T-cell (primary cell): ENCODE results near the gene CD55. TPM values are rescaled to one million over a fixed set of nuclear protein-coding genes. Genes with fewer than 3 reads are reported as not detected.
A peak's percentile ranks its signal among the peaks of the same experiment; 100 is the strongest.
"Not testable (repeated sequence)": the region's sequence is repeated elsewhere in the genome, so short reads cannot be mapped to it uniquely, and the experiment has no call there.

Experiments used
- ATAC-seq, 4 experiments: fragments of 200-7000 bp in 3 of 4; fragments of 150-1000 bp in 1 of 4; cut with Tn5 transposase; replicated peaks in 1 of 4; 1 replicate in 3 of 4; 2 replicates in 1 of 4; pipeline ENCODE4 v1.10.0; 2021; ENCODE audit warnings: moderate library complexity in 3 of 4, mild to moderate bottlenecking in 2 of 4, moderate number of reproducible peaks in 1 of 4
- CTCF ChIA-PET, 2 donors: fragments of 300-600 bp; sonication (Branson Sonifier 250); formaldehyde crosslinking; loops; one replicate each; lab custom pipeline; 2022; ENCODE audit warnings: antibody characterized with exemption in 2 of 2; lab: Charles Lee
- POLR2A ChIA-PET, 2 donors: fragments of 300-600 bp; sonication (Branson Sonifier 250); formaldehyde crosslinking; loops; one replicate each; lab custom pipeline; 2022; ENCODE audit warnings: antibody characterized with exemption in 2 of 2; lab: Charles Lee
- DNase-seq, 35 experiments: peaks; one replicate each; pipeline versions ENCODE4 v3.0.0 to v3.0.0-alpha.2; 2013 to 2023
- H3K27ac ChIP-seq: one replicate; pipeline ENCODE4 v1.5.1; 2013; ENCODE audit warnings: low read length
- H3K27me3 ChIP-seq, 2 experiments: replicated peaks in 1 of 2; 1 replicate in 1 of 2; 2 replicates in 1 of 2; pipeline versions ENCODE4 v1.6.1 to v1.7.0; 2013; ENCODE audit warnings: low read length in 1 of 2, mixed read lengths in 1 of 2; ENCODE audit not compliant: control insufficient read depth in 2 of 2, insufficient read depth in 2 of 2; ENCODE audit errors: extremely low read depth in 1 of 2
- H3K36me3 ChIP-seq, 2 donors: 1 replicate in 1 of 2; 2 replicates in 1 of 2; pipeline versions ENCODE4 v1.6.1 to v1.7.0; 2013; ENCODE audit warnings: low read length in 1 of 2; ENCODE audit not compliant: control insufficient read depth in 2 of 2, insufficient read depth in 1 of 2; ENCODE audit errors: extremely low read depth in 1 of 2
- H3K4me1 ChIP-seq, 2 experiments: 1 replicate in 1 of 2; 2 replicates in 1 of 2; pipeline versions ENCODE4 v1.6.1 to v1.7.0; 2013; ENCODE audit warnings: low read length in 2 of 2, mixed read lengths in 1 of 2; ENCODE audit not compliant: insufficient read depth in 2 of 2, control insufficient read depth in 1 of 2; ENCODE audit errors: extremely low read depth in 1 of 2
- H3K4me3 ChIP-seq, 2 donors: 1 replicate in 1 of 2; 2 replicates in 1 of 2; pipeline versions ENCODE4 v1.5.1 to v1.7.0; 2013; ENCODE audit warnings: mild to moderate bottlenecking in 2 of 2, low read length in 1 of 2, moderate library complexity in 1 of 2; ENCODE audit not compliant: control insufficient read depth in 1 of 2; ENCODE audit errors: extremely low read depth in 1 of 2
- H3K9me3 ChIP-seq: 2 replicates; pipeline ENCODE4 v1.7.0; 2013
- H3K27ac Mint-ChIP-seq, 2 donors: one replicate each; pipeline ENCODE4 v1.8.0; 2020 to 2021; ENCODE audit warnings: mild to moderate bottlenecking in 2 of 2, mixed read lengths in 2 of 2
- H3K27me3 Mint-ChIP-seq, 2 donors: one replicate each; pipeline ENCODE4 v1.8.0; 2021 to 2022; ENCODE audit warnings: mixed read lengths in 2 of 2
- H3K36me3 Mint-ChIP-seq: one replicate; pipeline ENCODE4 v1.8.0; 2021; ENCODE audit warnings: mixed read lengths
- H3K4me1 Mint-ChIP-seq, 3 donors: one replicate each; pipeline ENCODE4 v1.8.0; 2020 to 2022; ENCODE audit warnings: mixed read lengths in 3 of 3, mild to moderate bottlenecking in 1 of 3
- H3K4me3 Mint-ChIP-seq, 3 donors: one replicate each; pipeline ENCODE4 v1.8.0; 2020 to 2022; ENCODE audit warnings: mild to moderate bottlenecking in 3 of 3, mixed read lengths in 3 of 3, moderate library complexity in 3 of 3
- H3K9me3 Mint-ChIP-seq, 3 donors: one replicate each; pipeline ENCODE4 v1.8.0; 2020 to 2022; ENCODE audit warnings: mixed read lengths in 3 of 3
- WGBS: methylation state at CpG from one replicate; pipeline ENCODE4 v1.1.5; 2013; ENCODE audit warnings: missing lambda C conversion rate; ENCODE audit not compliant: insufficient coverage; 5-methylcytosine and 5-hydroxymethylcytosine counted together
- total RNA-seq, 35 experiments: library from RNA in 6 of 35; stranded (reverse) in 6 of 35; fragments of 120-200 nt in 1 of 35; gene quantifications; one replicate each; pipeline versions ENCODE4 v1.2.1 to v1.2.4 and lab custom pipeline; 2013 to 2026

The CD55 gene
- total RNA-seq, 5 donors from 2014 or later (not counting 1 experiment from before 2014, with no cell fraction given) = 86.2 to 218 (median 117) TPM

DNA sequence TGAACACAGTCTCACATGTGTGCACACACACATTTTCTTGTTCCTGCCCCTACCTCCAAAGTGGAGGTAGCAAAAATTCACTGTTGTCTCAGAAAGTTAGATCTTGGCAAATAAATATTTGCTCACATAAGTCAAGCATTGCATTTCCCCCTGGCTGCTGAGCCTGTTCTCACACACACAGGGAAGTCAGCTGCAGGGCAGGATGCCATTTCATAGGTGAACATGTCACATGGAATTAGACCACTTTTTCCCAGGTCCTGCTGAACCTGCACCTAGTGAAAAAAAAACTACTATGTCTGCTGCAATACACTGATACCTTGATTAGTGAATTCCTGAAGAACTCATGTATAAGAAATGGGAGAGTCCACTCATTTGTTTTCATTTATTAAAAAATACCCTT, 5.3 kb upstream of the CD55 start:
- no peak overlapping the region for H3K27ac Mint-ChIP-seq
- POLR2A ChIA-PET = no interaction called here

DNA sequence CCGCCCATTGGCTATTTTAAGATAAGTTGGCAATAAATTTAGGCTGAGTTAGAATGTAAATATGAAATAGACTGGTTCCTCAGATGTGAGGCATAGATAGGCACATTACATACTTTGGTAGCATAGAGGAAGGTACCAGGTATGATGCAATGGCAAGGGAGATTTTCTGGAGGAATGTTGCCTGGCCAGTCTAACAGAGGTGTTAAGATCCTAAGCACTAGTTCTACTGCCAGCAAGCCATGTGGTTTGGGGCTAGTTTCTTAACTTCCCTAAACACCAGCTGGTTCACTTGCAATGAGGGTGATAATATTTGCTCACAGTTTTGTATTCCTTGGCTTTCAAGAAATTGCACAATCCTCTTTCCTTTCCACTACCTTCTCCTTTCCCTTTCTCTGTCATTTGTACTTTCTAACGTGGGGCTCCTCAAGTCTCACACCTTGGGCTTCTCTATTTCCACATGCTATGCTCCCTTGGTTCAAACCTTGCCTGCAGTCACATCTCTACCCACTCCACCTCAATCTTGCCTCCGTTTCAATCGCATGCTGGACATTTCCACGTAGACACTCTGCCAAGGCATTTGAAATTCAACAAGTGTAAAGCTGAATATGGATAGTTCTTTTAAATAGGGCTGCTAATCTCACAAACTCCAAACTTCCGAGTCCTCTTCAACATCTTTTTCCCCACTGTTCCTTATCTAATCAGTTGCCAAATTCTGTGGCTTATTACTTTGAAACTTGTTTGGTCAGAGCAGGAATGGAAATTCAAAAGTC, 4.7 kb upstream of the CD55 start:
- ChIA-PET CTCF (no interaction called here), POLR2A (interaction anchor here in 1 of 2 donors (0.5 kb wide), 1 partner anchor 19 kb away, joined by 4 read pairs; no protein-coding TSS in a partner anchor)
- peaks cover 20 to 26% (median 23%) of the 10 kb centered on the region in 3 donors for H3K4me1 Mint-ChIP-seq
- H3K4me1 ChIP-seq = peaks cover 0 to 8% of the 10 kb centered on the region in 2 experiments
- H3K9me3 ChIP-seq = no peaks in the 10 kb centered on the region
- DNase-seq (no peak), ATAC-seq (no peak)
- peaks cover 0 to under 1% of the 10 kb centered on the region in 2 experiments for H3K27me3 ChIP-seq
- H3K27ac Mint-ChIP-seq = no peak overlapping the region
- no peak overlapping the region for H3K4me3 ChIP-seq
- H3K27me3 Mint-ChIP-seq = no peaks in the 10 kb centered on the region
- H3K4me3 Mint-ChIP-seq = no peak overlapping the region
- no peaks in the 10 kb centered on the region for H3K9me3 Mint-ChIP-seq
- 33% methylated on average over 1 of the region's 6 CpGs for WGBS
- H3K36me3 Mint-ChIP-seq = no peaks in the 10 kb centered on the region
- H3K27ac ChIP-seq = no peak overlapping the region
- no peaks in the 10 kb centered on the region for H3K36me3 ChIP-seq

More for the DNA sequence above, 5.3 kb upstream of the CD55 start:
- Histone ChIP-seq H3K9me3 (no peaks in the 10 kb centered on the region), H3K27me3 (no peaks in the 10 kb centered on the region), H3K36me3 (no peaks in the 10 kb centered on the region), H3K27ac (no peak overlapping the region), H3K4me1 (peaks cover 0 to 6% of the 10 kb centered on the region in 2 experiments), H3K4me3 (no peak overlapping the region)
- peaks cover 20 to 24% (median 22%) of the 10 kb centered on the region in 3 donors for H3K4me1 Mint-ChIP-seq
- no peaks in the 10 kb centered on the region for H3K36me3 Mint-ChIP-seq
- H3K9me3 Mint-ChIP-seq = no peaks in the 10 kb centered on the region
- no peak overlapping the region for H3K4me3 Mint-ChIP-seq
- no peak for ATAC-seq
- H3K27me3 Mint-ChIP-seq = no peaks in the 10 kb centered on the region
- no peak for DNase-seq
- CTCF ChIA-PET = no interaction called here

DNA sequence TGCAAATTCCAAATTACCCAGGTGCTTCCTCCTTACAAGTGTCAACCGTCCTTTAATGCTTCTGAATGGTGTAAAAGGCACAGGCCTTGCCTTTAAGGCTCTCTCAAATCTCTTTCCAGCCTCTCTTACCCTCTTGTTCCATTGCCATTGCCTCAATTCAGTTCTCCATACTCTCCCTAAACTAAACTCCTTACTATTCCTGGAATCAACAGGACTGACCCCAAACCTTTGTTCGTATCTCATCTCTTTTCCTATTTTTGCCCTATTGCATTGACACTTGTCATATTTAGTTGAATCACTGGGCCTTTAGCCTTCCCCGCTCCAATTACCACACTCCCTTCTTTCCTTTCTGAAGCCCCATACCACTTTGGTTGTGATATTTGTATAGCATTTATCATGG, 3.9 kb upstream of the CD55 start:
- Histone ChIP-seq H3K4me3 (no peak overlapping the region), H3K36me3 (no peaks in the 10 kb centered on the region), H3K4me1 (peaks cover under 1 to 15% of the 10 kb centered on the region in 2 experiments), H3K27ac (no peak overlapping the region), H3K9me3 (no peaks in the 10 kb centered on the region), H3K27me3 (peaks cover 0 to 3% of the 10 kb centered on the region in 2 experiments)
- 95% methylated on average over 2 of the region's 3 CpGs for WGBS
- H3K9me3 Mint-ChIP-seq = no peaks in the 10 kb centered on the region
- no peak for ATAC-seq
- POLR2A ChIA-PET = interaction anchor here in 1 of 2 donors (0.5 kb wide), 1 partner anchor 18 kb away, joined by 4 read pairs; no protein-coding TSS in a partner anchor
- CTCF ChIA-PET = no interaction called here
- H3K4me3 Mint-ChIP-seq = no peak overlapping the region
- H3K27me3 Mint-ChIP-seq = no peaks in the 10 kb centered on the region
- H3K4me1 Mint-ChIP-seq = peaks cover 24 to 27% (median 26%) of the 10 kb centered on the region in 3 donors
- H3K36me3 Mint-ChIP-seq = peaks cover 5% of the 10 kb centered on the region
- DNase-seq = no peak
- H3K27ac Mint-ChIP-seq = peak overlapping the region in 1 of 2 donors; percentile 7

DNA sequence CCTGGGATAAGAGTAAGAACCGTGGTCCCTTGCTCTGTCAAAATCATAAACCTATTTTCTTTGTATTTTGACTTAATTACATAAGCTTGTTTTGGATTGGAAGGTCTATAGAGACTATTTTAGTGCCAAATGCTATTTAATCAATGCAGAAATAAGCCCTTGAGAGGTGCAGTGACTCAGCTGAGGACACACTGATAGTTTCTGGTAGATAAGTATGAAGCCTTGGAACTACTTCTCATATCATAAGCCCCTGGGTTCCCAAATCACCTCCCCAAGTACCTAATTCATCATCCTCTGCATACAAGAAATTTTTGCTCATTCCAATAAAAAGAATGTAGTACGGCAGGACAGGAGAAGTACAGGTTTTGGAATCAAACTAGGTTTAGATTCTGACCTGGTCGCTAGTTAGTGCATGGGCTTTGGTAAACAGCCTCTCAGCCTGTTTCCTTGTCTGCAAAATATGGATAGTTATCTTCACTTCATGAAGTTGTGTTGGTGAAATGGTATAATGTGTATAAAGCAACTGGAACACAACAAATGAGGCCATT, 3.3 kb upstream of the CD55 start:
- Histone ChIP-seq H3K36me3 (no peaks in the 10 kb centered on the region), H3K9me3 (no peaks in the 10 kb centered on the region), H3K4me3 (no peak overlapping the region), H3K27me3 (peaks cover 0 to 3% of the 10 kb centered on the region in 2 experiments), H3K4me1 (peaks cover 3 to 15% of the 10 kb centered on the region in 2 experiments), H3K27ac (no peak overlapping the region)
- ChIA-PET CTCF (no interaction called here), POLR2A (no interaction called here)
- Mint-ChIP-seq H3K4me1 (peaks cover 26 to 29% (median 27%) of the 10 kb centered on the region in 3 donors), H3K9me3 (no peaks in the 10 kb centered on the region), H3K4me3 (no peak overlapping the region), H3K27ac (no peak overlapping the region), H3K36me3 (peaks cover 8% of the 10 kb centered on the region), H3K27me3 (no peaks in the 10 kb centered on the region)
- DNase-seq (no peak), ATAC-seq (no peak)
- 100% methylated on average over 1 of the region's 3 CpGs for WGBS

DNA sequence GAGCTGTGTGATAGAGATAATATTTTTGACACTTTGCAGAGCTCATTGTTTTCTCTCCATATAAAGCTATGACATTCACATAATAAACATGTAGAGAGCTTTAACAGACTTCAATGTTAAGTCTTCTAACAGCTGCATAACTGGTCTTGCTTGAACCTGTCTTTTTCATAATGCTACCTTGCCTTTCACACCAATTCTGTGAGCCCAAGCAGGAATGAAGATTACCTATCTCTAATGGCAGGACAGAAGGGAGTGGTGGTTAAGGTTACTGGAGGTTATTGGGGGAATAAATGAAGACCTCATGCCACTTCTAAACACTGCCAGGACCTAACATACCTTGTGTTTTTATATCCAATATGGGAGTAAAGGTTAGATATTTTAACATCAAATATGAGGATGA, 2.3 kb upstream of the CD55 start:
- ATAC-seq = no peak
- Histone ChIP-seq H3K27me3 (peaks cover 0 to 3% of the 10 kb centered on the region in 2 experiments), H3K27ac (peak overlapping the region; percentile 48), H3K36me3 (peaks cover 0 to 8% of the 10 kb centered on the region in 2 donors), H3K9me3 (no peaks in the 10 kb centered on the region), H3K4me1 (peaks cover 13 to 15% of the 10 kb centered on the region in 2 experiments), H3K4me3 (no peak overlapping the region)
- ChIA-PET POLR2A (interaction anchor here in 1 of 2 donors (0.5 kb wide), 1 partner anchor 74 kb away, joined by 5 read pairs; no protein-coding TSS in a partner anchor), CTCF (interaction anchor here in 1 of 2 donors (1.4 kb wide), 1 partner anchor 9 kb away, joined by 3 read pairs; no protein-coding TSS in a partner anchor)
- peak overlapping the region; percentile 2 to 83 for H3K27ac Mint-ChIP-seq
- peaks cover 19% of the 10 kb centered on the region for H3K36me3 Mint-ChIP-seq
- H3K9me3 Mint-ChIP-seq = no peaks in the 10 kb centered on the region
- peaks cover 36 to 39% (median 37%) of the 10 kb centered on the region in 3 donors for H3K4me1 Mint-ChIP-seq
- DNase-seq = no peak
- no peaks in the 10 kb centered on the region for H3K27me3 Mint-ChIP-seq
- H3K4me3 Mint-ChIP-seq = peak overlapping the region in 1 of 3 donors; percentile 50

DNA sequence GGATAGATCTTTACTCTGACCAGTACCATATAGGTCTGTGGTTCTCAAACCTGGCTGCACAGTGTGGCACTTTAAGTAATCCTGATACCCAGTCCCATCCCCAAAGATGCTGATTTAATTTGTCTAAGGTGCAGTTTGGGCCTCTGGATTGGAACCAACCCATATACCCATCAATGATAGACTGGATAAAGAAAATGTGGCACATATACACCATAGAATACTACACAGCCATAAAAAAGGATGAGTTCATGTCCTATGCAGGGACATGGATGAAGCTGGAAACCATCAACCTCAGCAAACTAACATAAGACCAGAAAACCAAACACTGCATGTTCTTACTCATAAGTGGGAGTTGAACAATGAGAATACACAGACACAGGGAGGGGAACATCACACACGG, 1.4 kb upstream of the CD55 start:
- ChIA-PET CTCF (interaction anchor here (0.6 to 1.4 kb wide), 4 partner anchors 10 to 85 kb away, joined by 3 to 4 read pairs (median 3); no protein-coding TSS in a partner anchor), POLR2A (interaction anchor here in 1 of 2 donors (0.6 to 6.8 kb wide), 2 partner anchors 12 to 15 kb away, joined by 3 to 111 read pairs; no protein-coding TSS in a partner anchor)
- not testable (repeated sequence) for H3K27me3 Mint-ChIP-seq, H3K9me3 ChIP-seq, DNase-seq, H3K4me3 ChIP-seq, H3K9me3 Mint-ChIP-seq, ATAC-seq, H3K27me3 ChIP-seq
- H3K4me3 Mint-ChIP-seq = peak overlapping the region; percentile 50 to 66 (median 57)
- peaks cover 0 to 13% of the 10 kb centered on the region in 2 donors for H3K36me3 ChIP-seq
- H3K4me1 Mint-ChIP-seq = peaks cover 37 to 43% (median 42%) of the 10 kb centered on the region in 3 donors
- peak overlapping the region; percentile 80 to 83 for H3K27ac Mint-ChIP-seq
- H3K27ac ChIP-seq = peak overlapping the region; percentile 48
- no CpG with 5 or more reads among the region's 1 CpG for WGBS
- H3K4me1 ChIP-seq = peaks cover 15 to 18% of the 10 kb centered on the region in 2 experiments
- peaks cover 21% of the 10 kb centered on the region for H3K36me3 Mint-ChIP-seq
